Activated naive CD8-positive, alpha-beta T cell treated with anti-CD3 and anti-CD28 coated beads for 36 hours (primary cell): ENCODE measurements around the gene SOX5. TPM values are rescaled to one million over a fixed set of nuclear protein-coding genes. Genes with fewer than 3 reads are reported as not detected.

Experiments
- DNase-seq: peaks from one replicate; pipeline ENCODE4 v3.0.0; 2021
- H3K27ac Mint-ChIP-seq: one replicate; pipeline ENCODE4 v1.8.0; 2022; ENCODE audit warnings: mild to moderate bottlenecking, moderate library complexity, mixed read lengths
- H3K27me3 Mint-ChIP-seq: one replicate; pipeline ENCODE4 v1.8.0; 2022; ENCODE audit warnings: mild to moderate bottlenecking, mixed read lengths
- H3K36me3 Mint-ChIP-seq: one replicate; pipeline ENCODE4 v1.8.0; 2021; ENCODE audit warnings: mild to moderate bottlenecking, mixed read lengths
- H3K4me1 Mint-ChIP-seq: one replicate; pipeline ENCODE4 v1.8.0; 2021; ENCODE audit warnings: mixed read lengths
- H3K4me3 Mint-ChIP-seq: one replicate; pipeline ENCODE4 v1.8.0; 2022; ENCODE audit warnings: mild to moderate bottlenecking, moderate library complexity, mixed read lengths
- H3K9me3 Mint-ChIP-seq: one replicate; pipeline ENCODE4 v1.8.0; 2022; ENCODE audit warnings: mixed read lengths
- total RNA-seq, 2 experiments: library from RNA; stranded (reverse); gene quantifications; one replicate each; pipeline ENCODE4 v1.2.3, GENCODE V29; 2021

SOX5 gene
- total RNA-seq, 2 experiments from 2014 or later: not detected

DNA sequence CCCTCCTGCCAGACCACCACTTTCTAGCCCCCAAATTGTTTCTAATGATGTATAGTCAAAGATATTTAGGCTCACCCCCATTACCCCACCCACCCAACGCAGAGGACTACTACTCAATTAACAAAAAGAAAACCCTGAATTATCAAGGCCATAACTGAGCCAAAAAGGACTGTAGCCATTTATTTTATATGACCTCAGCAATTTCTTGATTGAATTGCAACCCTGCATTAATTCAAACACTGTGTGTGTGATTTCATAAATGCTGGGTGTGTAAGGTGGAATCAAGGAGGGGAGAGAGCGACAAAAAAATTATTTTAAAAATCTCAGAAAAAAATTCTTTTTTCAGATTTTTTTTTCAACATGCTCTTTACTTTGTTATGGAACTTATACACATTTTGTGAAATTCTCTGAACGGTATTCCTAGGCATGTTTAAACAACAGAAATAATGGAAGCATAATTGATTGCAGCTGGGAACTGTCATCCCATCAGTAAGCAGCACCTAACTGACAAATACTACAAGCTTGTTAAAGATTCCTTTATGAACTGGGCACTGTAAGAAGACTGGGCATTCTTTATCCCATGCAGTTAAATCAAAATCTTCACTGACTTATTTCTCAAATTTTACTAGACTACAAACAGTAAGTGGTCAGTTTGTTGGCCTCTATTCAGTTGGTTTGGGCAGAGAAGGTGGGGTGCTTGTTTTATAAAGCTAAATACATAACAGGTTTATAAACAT is 179.1 kb downstream of the SOX5 start:
- H3K4me1 Mint-ChIP-seq: no peaks in the 10 kb centered on the region
- no peak for DNase-seq
- H3K36me3 Mint-ChIP-seq: no peaks in the 10 kb centered on the region
- H3K9me3 Mint-ChIP-seq: no peaks in the 10 kb centered on the region
- H3K27me3 Mint-ChIP-seq: no peaks in the 10 kb centered on the region
- no peak overlapping the region for H3K4me3 Mint-ChIP-seq
- H3K27ac Mint-ChIP-seq: no peak overlapping the region

DNA sequence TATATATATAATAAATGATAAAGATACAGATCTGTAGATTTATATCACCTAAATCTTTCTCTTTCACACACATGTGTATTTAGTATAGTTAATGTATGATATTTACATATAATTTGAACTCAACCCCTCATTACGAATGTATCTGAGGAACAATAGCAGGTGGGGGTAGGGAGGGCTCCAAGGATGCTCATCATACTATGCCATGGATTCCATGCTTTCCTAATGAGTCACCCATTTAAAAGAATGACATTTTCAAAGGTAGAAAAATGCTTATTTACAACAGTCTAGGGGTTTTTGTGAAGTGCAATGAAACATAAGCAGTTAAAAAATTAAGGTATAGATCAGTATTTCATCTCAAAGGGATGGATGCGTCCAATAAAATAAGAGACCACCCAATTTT is 181.6 kb downstream of the SOX5 start:
- no peaks in the 10 kb centered on the region for H3K4me1 Mint-ChIP-seq
- H3K27ac Mint-ChIP-seq: no peak overlapping the region
- no peak overlapping the region for H3K4me3 Mint-ChIP-seq
- H3K36me3 Mint-ChIP-seq: no peaks in the 10 kb centered on the region
- H3K27me3 Mint-ChIP-seq: no peaks in the 10 kb centered on the region
- H3K9me3 Mint-ChIP-seq: no peaks in the 10 kb centered on the region
- DNase-seq: no peak

DNA sequence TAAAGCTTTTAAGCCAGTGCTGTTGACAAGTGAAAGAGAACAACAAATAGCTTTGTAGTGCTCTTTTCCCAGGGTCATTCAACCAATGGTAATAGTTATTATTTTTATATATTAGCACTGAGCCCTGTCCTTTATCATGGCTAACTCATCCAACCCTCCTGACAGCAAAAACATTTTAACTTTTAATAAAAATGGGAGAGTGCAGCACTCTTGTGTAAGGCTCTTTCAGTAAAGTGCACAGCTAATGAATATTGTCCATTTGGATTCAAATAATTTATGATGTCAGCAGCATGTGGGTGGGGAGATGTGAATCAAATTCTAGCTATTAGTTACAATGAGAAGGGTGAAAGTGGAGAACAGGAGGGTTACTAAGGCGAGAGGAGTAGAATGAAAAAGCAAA is 185.7 kb downstream of the SOX5 start:
- no peaks in the 10 kb centered on the region for H3K9me3 Mint-ChIP-seq
- no peaks in the 10 kb centered on the region for H3K27me3 Mint-ChIP-seq
- H3K4me1 Mint-ChIP-seq: no peaks in the 10 kb centered on the region
- H3K36me3 Mint-ChIP-seq: no peaks in the 10 kb centered on the region
- DNase-seq: no peak
- H3K4me3 Mint-ChIP-seq: no peak overlapping the region
- H3K27ac Mint-ChIP-seq: no peak overlapping the region

DNA sequence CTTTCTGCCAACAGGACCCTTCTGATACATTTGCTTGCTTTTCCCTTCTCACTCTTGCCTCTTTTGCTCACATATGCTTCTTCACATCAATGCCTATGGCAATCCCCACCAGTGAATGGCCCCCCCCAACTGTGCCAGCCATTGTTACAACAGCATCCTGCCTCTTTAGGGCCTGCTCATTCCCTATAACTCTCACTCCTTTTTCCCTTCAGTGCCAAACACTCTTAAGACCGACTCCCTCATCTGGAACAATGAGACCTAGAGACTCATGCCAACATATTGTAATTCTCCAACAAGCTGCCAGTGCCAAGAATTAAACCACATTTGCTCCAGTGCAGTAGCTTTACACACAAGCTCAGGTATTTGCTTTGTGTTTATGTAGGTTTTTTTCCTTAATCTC is 189.0 kb downstream of the SOX5 start:
- Mint-ChIP-seq H3K27me3 (no peaks in the 10 kb centered on the region), H3K36me3 (no peaks in the 10 kb centered on the region), H3K4me3 (no peak overlapping the region), H3K27ac (no peak overlapping the region), H3K9me3 (no peaks in the 10 kb centered on the region), H3K4me1 (no peaks in the 10 kb centered on the region)
- no peak for DNase-seq

DNA sequence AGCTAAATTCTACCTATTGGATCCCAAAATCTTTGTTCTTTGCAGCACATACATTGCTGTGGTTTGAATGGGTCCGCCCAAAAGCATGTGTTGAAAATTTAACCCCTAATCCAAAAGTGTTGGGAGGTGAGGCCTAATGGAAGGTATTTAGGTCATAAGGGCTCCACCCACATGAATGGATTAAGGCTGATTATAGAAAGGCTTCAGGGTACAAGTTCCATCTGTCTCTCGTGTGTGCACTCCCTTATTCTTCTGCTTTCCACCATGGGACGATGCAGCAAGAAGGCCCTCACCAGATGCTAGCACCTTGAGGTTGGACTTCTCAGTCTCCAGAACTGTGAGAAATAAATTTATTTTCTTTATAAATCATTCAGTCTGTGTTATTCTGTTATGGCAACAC is 190.9 kb downstream of the SOX5 start:
- H3K4me1 Mint-ChIP-seq: no peaks in the 10 kb centered on the region
- H3K27me3 Mint-ChIP-seq: no peaks in the 10 kb centered on the region

DNA sequence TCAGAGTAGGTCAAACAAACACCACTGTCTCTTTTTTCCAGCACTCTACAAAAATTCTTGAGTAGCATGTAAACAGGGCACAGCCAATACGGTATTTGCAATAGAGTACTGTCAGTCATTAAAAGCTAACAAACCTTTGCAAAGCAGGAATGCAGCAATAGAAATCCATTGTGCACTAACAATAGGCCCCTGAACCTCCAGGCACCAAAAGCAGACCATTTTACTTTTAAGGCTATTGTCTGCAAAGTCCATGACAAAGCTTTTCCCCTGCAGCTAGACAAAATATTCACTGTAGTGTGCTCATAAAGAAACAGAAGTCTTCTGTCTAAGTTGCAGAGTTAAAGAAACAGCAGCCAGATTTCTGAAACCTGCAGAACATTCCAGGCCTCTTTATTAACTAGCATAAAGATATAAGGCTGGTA is 191.9 kb downstream of the SOX5 start:
- no peak overlapping the region for H3K4me3 Mint-ChIP-seq
- no peaks in the 10 kb centered on the region for H3K9me3 Mint-ChIP-seq
- no peak for DNase-seq
- no peaks in the 10 kb centered on the region for H3K4me1 Mint-ChIP-seq
- no peaks in the 10 kb centered on the region for H3K27me3 Mint-ChIP-seq
- no peak overlapping the region for H3K27ac Mint-ChIP-seq
- H3K36me3 Mint-ChIP-seq: no peaks in the 10 kb centered on the region

More for the DNA sequence above, 190.9 kb downstream of the SOX5 start:
- no peaks in the 10 kb centered on the region for H3K36me3 Mint-ChIP-seq
- H3K9me3 Mint-ChIP-seq: no peaks in the 10 kb centered on the region
- H3K4me3 Mint-ChIP-seq: no peak overlapping the region
- no peak overlapping the region for H3K27ac Mint-ChIP-seq
- DNase-seq: no peak

DNA sequence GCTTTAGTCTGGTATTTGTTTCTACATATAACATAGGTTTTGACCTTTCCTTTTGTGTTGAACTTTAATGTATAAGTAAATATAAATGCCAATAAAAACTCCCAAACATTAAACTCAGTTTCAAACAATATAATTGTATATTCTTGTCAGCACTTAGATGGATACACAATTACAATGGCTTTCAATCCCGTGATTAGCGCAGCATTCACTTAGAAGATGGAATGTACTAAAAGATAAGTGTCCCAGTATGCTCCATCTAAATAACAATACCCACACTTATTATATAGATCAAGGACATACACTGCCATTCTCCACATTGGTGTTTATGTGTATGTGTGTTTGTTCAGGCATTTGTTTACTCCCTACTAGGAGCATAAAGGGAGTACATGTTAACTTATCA is 193.1 kb downstream of the SOX5 start:
- Mint-ChIP-seq H3K27ac (no peak overlapping the region), H3K4me1 (no peaks in the 10 kb centered on the region), H3K9me3 (no peaks in the 10 kb centered on the region), H3K27me3 (no peaks in the 10 kb centered on the region), H3K4me3 (no peak overlapping the region), H3K36me3 (no peaks in the 10 kb centered on the region)
- no peak for DNase-seq

DNA sequence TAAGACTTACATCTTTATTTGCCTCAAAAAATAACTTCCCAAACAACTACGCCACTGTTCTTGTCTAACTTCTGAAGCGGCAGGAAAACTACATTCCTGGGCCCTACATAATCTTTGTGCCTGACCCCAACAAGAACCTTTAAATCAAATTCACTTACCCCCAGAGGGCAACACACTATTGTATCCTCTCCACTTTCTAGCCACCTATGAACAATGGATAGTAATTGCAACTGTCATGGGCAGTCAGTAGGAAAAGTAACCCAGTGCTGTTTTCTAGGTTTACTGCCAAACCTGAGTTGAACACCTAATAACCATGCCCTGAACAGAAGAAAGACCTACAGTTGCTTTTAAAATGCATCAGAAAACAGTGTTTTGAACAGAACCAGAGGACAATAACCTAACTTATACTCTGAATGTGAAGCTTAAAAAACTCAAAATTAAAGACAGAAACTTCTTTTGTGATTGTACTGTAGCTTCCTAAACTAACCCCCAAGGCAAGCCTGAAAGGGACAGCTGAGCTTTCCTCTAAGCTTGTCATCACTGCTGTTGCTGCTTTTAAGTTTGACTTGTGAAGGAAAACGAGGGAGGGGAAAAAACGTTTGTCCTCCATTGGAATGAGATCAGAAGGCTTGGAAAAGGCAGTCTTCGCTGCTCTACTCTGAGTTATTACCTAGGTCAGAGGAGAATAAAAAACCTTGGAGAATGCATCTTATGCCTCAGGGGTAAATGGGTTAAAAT is 195.7 kb downstream of the SOX5 start:
- Mint-ChIP-seq H3K4me1 (no peaks in the 10 kb centered on the region), H3K36me3 (no peaks in the 10 kb centered on the region), H3K27ac (no peak overlapping the region), H3K4me3 (no peak overlapping the region), H3K9me3 (no peaks in the 10 kb centered on the region), H3K27me3 (no peaks in the 10 kb centered on the region)
- no peak for DNase-seq

DNA sequence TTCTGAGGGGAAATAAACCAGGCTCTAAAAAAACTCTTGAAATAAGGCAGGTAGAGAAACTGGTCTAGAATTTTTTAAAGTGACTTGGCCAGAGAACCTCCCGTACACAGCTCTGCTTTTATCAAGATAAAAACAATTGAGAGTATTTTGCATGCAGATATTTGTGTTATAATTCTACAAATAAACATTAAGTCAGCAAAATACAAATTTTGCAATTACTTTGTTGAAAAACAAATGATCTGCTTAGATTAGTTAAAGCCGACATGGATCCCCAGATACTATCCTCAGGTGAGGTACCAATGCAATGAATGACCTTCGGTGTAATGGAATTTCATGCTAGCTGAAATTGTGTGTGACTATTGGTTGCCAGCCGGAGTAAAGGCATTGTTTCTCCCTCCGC is 197.2 kb downstream of the SOX5 start:
- Mint-ChIP-seq H3K4me3 (no peak overlapping the region), H3K9me3 (no peaks in the 10 kb centered on the region), H3K27me3 (no peaks in the 10 kb centered on the region), H3K4me1 (no peaks in the 10 kb centered on the region), H3K27ac (no peak overlapping the region), H3K36me3 (no peaks in the 10 kb centered on the region)
- no peak for DNase-seq

DNA sequence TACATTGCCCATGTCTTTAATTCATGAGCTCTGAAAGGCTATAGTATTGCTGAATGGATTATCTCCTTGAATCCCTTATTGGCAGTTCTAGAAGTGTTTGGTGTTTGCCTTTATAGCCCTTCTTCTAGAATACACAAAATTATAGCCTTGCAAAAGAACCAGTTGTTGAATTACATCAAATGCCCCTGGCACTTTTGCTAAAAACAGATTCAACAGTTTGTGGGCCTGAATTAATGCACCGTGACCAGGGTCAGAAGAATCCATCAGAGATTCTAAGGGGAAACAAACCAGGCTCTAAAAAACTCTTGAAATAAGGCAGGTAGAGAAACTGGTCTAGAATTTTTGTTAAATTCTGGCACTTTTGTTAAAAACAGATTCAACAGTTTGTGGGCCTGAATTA is 197.8 kb downstream of the SOX5 start:
- H3K36me3 Mint-ChIP-seq: no peaks in the 10 kb centered on the region
- H3K9me3 Mint-ChIP-seq: no peaks in the 10 kb centered on the region
- no peaks in the 10 kb centered on the region for H3K4me1 Mint-ChIP-seq
- H3K27me3 Mint-ChIP-seq: no peaks in the 10 kb centered on the region
- DNase-seq: no peak
- no peak overlapping the region for H3K4me3 Mint-ChIP-seq
- H3K27ac Mint-ChIP-seq: no peak overlapping the region

DNA sequence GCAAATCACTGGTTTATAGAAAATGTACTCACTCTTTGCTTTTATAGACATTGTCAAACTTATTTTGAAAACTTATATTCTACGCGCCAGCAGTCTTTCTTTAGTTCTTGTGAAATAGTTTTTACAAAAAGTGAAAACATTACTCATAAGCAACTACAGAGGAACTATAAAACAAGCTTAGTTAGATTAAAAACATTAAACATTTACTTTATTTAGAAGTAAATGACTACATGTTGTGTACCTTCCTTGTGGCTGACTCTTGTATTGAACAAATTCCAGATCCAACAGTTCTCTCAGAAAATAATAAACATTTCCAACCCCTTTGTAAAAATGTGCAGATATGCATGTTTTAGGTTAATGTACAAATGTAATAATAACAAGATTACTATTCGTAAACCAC is 198.5 kb downstream of the SOX5 start:
- Mint-ChIP-seq H3K27ac (no peak overlapping the region), H3K27me3 (no peaks in the 10 kb centered on the region), H3K9me3 (no peaks in the 10 kb centered on the region), H3K4me1 (no peaks in the 10 kb centered on the region), H3K4me3 (no peak overlapping the region), H3K36me3 (no peaks in the 10 kb centered on the region)
- DNase-seq: no peak

DNA sequence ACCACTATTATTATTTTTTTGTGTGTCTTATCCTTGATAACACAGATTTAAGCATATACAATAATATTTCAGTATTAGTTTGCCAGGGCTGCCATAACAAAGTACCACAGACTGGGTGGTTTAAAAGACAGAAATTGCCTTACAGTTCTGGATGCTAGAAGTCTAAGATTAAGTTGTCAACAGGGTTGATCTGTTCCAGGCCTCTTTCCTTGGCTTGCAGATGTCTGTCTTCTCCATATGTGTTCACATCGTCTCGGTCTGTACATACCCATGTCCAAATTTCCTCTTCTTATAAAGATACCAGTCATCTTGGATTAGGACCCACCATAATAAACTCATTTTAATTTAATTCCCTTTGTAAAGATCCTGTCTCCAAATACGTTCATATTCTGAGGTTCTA is 204.8 kb downstream of the SOX5 start:
- H3K36me3 Mint-ChIP-seq: no peaks in the 10 kb centered on the region
- H3K9me3 Mint-ChIP-seq: no peaks in the 10 kb centered on the region
- DNase-seq: no peak
- H3K4me3 Mint-ChIP-seq: no peak overlapping the region
- no peaks in the 10 kb centered on the region for H3K27me3 Mint-ChIP-seq
- no peaks in the 10 kb centered on the region for H3K4me1 Mint-ChIP-seq
- H3K27ac Mint-ChIP-seq: no peak overlapping the region

DNA sequence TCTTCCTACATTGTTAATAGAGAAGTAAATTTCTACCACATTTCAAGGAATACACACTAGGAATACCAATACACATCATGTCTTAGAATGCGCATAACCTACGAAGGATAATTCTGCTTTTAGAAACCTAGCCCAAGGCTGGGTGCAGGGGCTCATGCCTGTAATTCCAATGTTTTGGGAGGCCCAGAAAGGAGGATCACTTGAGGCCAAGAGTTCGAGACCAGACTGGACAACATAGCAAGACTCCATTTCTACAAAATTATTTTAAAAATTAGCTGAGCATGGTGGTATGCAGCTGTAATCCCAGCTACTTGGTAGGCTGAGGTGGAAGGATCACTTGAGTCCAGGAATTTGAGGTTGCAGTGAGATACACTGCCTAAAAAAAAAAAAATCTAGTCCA is 206.9 kb downstream of the SOX5 start:
- Mint-ChIP-seq H3K27ac (no peak overlapping the region), H3K9me3 (no peaks in the 10 kb centered on the region), H3K4me3 (no peak overlapping the region), H3K4me1 (no peaks in the 10 kb centered on the region), H3K36me3 (no peaks in the 10 kb centered on the region), H3K27me3 (no peaks in the 10 kb centered on the region)
- DNase-seq: no peak

DNA sequence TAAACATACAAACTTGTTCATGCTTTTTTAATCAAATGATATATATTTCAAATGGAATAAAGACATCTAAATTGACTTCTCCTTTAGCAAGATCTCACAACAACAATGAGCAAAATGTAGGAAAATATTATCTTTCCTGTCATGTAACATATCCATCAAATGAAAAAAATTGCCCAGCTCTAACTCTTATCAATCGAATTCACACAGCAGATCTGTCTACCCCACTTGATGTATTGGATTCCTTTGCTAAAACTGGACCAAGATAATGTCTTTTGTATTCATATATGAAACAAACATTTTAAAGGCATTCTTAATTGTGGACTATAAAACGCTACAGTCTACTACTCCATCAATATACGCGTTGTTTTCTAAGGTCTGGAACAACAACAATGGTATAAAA is 218.0 kb downstream of the SOX5 start:
- DNase-seq: no peak
- Mint-ChIP-seq H3K36me3 (no peaks in the 10 kb centered on the region), H3K9me3 (peaks cover 2% of the 10 kb centered on the region), H3K27me3 (no peaks in the 10 kb centered on the region), H3K27ac (no peak overlapping the region), H3K4me1 (no peaks in the 10 kb centered on the region), H3K4me3 (no peak overlapping the region)

DNA sequence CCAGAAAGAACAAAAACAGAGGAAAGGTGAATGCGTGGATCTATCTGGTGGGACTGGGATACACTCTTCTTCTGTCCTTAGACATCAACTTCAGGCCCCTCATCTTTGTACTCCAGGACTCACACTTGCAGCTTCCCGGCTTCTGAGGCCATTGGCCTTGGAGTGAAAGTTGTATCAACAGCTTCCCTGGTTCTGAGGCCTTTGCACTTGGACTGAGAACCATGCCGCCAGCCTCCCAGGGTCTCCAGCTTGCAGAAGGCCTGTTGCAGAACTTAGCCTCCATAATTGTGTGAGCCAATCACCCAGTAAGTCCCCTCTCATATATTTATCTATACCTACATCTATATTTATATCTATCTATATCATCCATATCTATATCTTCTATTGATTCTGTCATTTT is 218.4 kb downstream of the SOX5 start:
- no peak for DNase-seq
- Mint-ChIP-seq H3K4me3 (no peak overlapping the region), H3K36me3 (no peaks in the 10 kb centered on the region), H3K27ac (no peak overlapping the region), H3K27me3 (no peaks in the 10 kb centered on the region), H3K9me3 (peaks cover 2% of the 10 kb centered on the region), H3K4me1 (no peaks in the 10 kb centered on the region)

DNA sequence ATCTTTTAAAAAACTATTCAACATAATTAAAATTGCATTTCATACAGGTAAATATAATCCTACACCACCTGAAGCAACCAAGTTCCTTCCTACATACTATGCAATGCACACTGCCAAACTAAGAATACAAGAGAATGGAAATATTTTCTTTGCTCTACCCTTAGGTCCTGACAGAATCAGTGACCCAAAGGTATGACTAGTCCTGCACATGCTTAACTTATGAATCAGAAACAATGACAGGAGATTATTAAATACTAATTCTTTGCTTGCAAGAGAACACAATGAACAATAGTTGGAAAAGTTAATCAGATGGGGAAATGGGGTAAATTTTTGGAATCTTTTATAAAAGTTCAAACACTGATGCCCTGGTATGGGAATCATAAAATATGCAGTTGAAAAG is 220.1 kb downstream of the SOX5 start:
- Mint-ChIP-seq H3K4me3 (no peak overlapping the region), H3K36me3 (no peaks in the 10 kb centered on the region), H3K27me3 (no peaks in the 10 kb centered on the region), H3K4me1 (no peaks in the 10 kb centered on the region), H3K27ac (no peak overlapping the region), H3K9me3 (no peaks in the 10 kb centered on the region)
- DNase-seq: no peak
